DND-41 (cell line): ENCODE results near the gene SMARCD2.

Experiments
- EZH2 ChIP-seq: IDR thresholded peaks from 3 replicates; pipeline ENCODE4 v1.6.1; 2012; ENCODE audit warnings: borderline replicate concordance, low read depth, mild to moderate bottlenecking, moderate library complexity, low read length, inconsistent platforms; ENCODE audit not compliant: severe bottlenecking
- TF ChIP-seq, protein P1 (sequence below): IDR thresholded peaks from 2 replicates; pipeline ENCODE4 v1.5.1; 2012; ENCODE audit warnings: borderline replicate concordance, low read length, moderate library complexity, mild to moderate bottlenecking; ENCODE audit not compliant: poor library complexity, severe bottlenecking; ENCODE audit errors: extremely low read depth

DNA sequence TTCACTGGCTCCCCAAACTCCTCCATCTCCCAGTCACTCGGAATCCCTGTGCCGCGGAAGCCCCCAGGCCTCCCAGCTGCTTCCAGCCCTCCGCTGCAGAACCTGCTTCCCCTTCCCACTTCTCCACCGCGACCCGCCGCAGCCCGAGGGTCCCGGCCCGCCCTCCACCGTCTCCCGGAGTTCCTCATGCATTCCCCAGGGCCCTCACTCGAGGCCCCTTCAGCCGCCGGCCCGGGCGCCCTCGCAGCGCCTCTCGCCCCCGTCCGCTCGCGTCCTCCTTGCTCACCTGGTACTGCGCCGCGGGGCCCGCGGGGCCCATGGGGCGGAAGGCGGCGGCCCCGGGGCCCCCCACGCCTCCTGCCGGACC is 329 bp downstream of the SMARCD2 start:
- TF ChIP-seq, protein P1, sequence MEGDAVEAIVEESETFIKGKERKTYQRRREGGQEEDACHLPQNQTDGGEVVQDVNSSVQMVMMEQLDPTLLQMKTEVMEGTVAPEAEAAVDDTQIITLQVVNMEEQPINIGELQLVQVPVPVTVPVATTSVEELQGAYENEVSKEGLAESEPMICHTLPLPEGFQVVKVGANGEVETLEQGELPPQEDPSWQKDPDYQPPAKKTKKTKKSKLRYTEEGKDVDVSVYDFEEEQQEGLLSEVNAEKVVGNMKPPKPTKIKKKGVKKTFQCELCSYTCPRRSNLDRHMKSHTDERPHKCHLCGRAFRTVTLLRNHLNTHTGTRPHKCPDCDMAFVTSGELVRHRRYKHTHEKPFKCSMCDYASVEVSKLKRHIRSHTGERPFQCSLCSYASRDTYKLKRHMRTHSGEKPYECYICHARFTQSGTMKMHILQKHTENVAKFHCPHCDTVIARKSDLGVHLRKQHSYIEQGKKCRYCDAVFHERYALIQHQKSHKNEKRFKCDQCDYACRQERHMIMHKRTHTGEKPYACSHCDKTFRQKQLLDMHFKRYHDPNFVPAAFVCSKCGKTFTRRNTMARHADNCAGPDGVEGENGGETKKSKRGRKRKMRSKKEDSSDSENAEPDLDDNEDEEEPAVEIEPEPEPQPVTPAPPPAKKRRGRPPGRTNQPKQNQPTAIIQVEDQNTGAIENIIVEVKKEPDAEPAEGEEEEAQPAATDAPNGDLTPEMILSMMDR: no peak
- no peak for TF ChIP-seq EZH2
